Measurements from ENCODE around the gene RASA1. TPM values are rescaled to one million over a fixed set of nuclear protein-coding genes. Genes with fewer than 3 reads are reported as not detected.

The RASA1 gene
- total and polyA plus RNA-seq, 4 donors, result 9.3 to 33.6 (median 23.7) TPM

DNA sequence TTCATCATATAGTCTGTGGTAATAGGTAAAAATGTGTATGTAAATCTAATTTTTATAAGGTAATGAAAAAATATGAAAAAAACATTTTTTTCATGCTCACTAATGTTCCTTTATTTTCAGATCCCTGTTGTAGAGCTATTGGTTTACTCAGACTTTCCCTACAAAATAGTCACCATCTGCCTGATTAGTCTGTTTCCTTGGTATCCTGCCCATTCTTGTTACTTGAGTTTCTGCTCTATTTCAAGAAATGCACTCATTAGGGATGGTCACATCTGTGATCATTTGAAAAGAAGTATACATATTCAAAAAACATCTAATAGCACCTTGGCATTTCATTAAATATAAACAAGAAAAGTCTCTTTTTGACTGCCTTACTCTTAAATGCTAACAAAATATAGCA, 21.6 kb upstream of the RASA1 start:
- intact Hi-C loops (cut with DNase I), result no loop called here
- Histone ChIP-seq H3K4me1 (ENCODE audit: control insufficient read depth in 1 of 2, insufficient read depth in 2 of 2, low read length in 2 of 2) (no peaks in the 10 kb centered on the region), H3K27me3 (ENCODE audit: control insufficient read depth in 1 of 2, insufficient read depth in 2 of 2, low read length in 1 of 2) (no peaks in the 10 kb centered on the region), H3K4me3 (ENCODE audit: low read length in 2 of 2) (no peak overlapping the region), H3K27ac (ENCODE audit: low read depth in 1 of 2, low read length in 2 of 2) (no peak overlapping the region), H3K36me3 (ENCODE audit: control insufficient read depth in 1 of 2, insufficient read depth in 2 of 2, low read length in 1 of 2) (no peaks in the 10 kb centered on the region), H3K9me3 (ENCODE audit: control insufficient read depth, low read length) (no peaks in the 10 kb centered on the region)
- ATAC-seq (ENCODE audit: low FRiP score) (no peak), DNase-seq (no peak)

DNA sequence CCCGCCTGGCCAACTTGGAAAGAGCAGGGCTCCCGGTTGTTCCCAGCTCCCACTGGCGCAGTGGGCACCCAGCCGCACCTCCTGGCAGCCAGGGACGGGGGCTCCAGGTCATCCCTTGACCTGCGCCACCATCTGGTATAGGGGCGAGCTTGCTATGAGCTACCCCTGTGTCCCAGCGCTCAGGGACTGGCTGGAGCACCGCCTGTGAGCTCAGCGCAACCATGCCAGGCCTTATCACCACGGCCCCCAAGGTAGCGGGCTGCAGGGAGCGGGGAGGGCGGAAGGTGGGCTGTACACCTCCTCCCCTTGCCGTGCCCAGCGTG, 15.4 kb upstream of the RASA1 start:
- Histone ChIP-seq H3K4me1 (ENCODE audit: control insufficient read depth in 1 of 2, insufficient read depth in 2 of 2, low read length in 2 of 2) (no peaks in the 10 kb centered on the region), H3K27ac (ENCODE audit: low read depth in 1 of 2, low read length in 2 of 2) (no peak overlapping the region), H3K9me3 (ENCODE audit: control insufficient read depth, low read length) (no peaks in the 10 kb centered on the region), H3K36me3 (ENCODE audit: control insufficient read depth in 1 of 2, insufficient read depth in 2 of 2, low read length in 1 of 2) (no peaks in the 10 kb centered on the region), H3K27me3 (ENCODE audit: control insufficient read depth in 1 of 2, insufficient read depth in 2 of 2, low read length in 1 of 2) (no peaks in the 10 kb centered on the region), H3K4me3 (ENCODE audit: low read length in 2 of 2) (no peak overlapping the region)
- intact Hi-C loops (cut with DNase I), result no loop called here
- ATAC-seq (ENCODE audit: low FRiP score) (peak; percentile 29), DNase-seq (no peak)
- 98% methylated on average over 13 to 16 of the region's 16 CpGs for WGBS, 2 donors

DNA sequence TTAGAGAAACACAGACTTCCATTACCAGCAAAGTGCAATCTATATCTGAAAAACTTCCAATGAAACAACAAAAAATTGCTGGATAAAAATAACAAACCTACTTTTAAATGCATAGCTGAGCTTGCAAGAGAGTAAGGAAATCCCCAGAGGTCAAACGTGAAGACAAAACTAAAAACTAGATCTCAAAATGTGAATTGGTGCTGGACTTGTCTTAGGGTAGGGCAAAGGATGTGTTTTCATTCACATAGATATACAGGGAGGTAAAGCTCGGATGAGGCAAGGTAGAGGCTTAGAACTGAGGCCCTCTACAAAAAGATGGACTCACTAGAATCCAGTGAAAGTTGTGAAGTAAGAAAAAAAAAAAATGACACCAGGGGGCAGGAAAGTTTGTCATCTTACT, 13.6 kb upstream of the RASA1 start:
- no peaks in the 10 kb centered on the region for H3K27me3 ChIP-seq (ENCODE audit: control insufficient read depth in 1 of 2, insufficient read depth in 2 of 2, low read length in 1 of 2)
- WGBS, 2 donors, result 56 to 72% methylated on average over 2 of the region's 2 CpGs
- no peaks in the 10 kb centered on the region for H3K4me1 ChIP-seq (ENCODE audit: control insufficient read depth in 1 of 2, insufficient read depth in 2 of 2, low read length in 2 of 2)
- no peaks in the 10 kb centered on the region for H3K9me3 ChIP-seq (ENCODE audit: control insufficient read depth, low read length)
- H3K4me3 ChIP-seq (ENCODE audit: low read length in 2 of 2), result no peak overlapping the region
- no peak for DNase-seq
- H3K27ac ChIP-seq (ENCODE audit: low read depth in 1 of 2, low read length in 2 of 2), result no peak overlapping the region
- no peak for ATAC-seq (ENCODE audit: low FRiP score)
- intact Hi-C loops (cut with DNase I), result no loop called here
- H3K36me3 ChIP-seq (ENCODE audit: control insufficient read depth in 1 of 2, insufficient read depth in 2 of 2, low read length in 1 of 2), result no peaks in the 10 kb centered on the region

DNA sequence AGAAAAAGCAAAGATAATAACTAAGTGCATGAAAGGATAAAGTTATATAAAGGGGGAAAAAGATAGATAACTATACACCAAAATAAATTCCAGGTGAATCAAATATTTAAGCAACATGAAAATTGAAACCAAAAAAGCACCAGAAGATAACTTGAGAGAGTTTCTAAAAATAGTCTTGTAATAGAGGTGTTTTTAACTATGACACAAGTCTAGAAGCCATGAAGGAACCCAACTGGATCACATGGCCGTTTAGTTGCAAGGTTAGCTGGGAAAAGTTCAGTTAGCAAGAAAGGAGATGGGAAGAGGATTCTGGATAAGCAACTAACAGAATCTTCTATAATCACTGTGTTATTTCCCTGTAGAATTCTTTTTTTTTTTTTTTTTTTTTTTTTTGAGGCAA, 9.2 kb upstream of the RASA1 start:
- Histone ChIP-seq H3K4me3 (ENCODE audit: low read length in 2 of 2) (no peak overlapping the region), H3K27ac (ENCODE audit: low read depth in 1 of 2, low read length in 2 of 2) (no peak overlapping the region), H3K9me3 (ENCODE audit: control insufficient read depth, low read length) (no peaks in the 10 kb centered on the region), H3K36me3 (ENCODE audit: control insufficient read depth in 1 of 2, insufficient read depth in 2 of 2, low read length in 1 of 2) (no peaks in the 10 kb centered on the region), H3K27me3 (ENCODE audit: control insufficient read depth in 1 of 2, insufficient read depth in 2 of 2, low read length in 1 of 2) (no peaks in the 10 kb centered on the region), H3K4me1 (ENCODE audit: control insufficient read depth in 1 of 2, insufficient read depth in 2 of 2, low read length in 2 of 2) (no peaks in the 10 kb centered on the region)
- no peak for DNase-seq
- ATAC-seq (ENCODE audit: low FRiP score), result no peak
- intact Hi-C loops (cut with DNase I), result no loop called here
- 88 to 93% methylated on average over 1 of the region's 1 CpG for WGBS, 2 donors

DNA sequence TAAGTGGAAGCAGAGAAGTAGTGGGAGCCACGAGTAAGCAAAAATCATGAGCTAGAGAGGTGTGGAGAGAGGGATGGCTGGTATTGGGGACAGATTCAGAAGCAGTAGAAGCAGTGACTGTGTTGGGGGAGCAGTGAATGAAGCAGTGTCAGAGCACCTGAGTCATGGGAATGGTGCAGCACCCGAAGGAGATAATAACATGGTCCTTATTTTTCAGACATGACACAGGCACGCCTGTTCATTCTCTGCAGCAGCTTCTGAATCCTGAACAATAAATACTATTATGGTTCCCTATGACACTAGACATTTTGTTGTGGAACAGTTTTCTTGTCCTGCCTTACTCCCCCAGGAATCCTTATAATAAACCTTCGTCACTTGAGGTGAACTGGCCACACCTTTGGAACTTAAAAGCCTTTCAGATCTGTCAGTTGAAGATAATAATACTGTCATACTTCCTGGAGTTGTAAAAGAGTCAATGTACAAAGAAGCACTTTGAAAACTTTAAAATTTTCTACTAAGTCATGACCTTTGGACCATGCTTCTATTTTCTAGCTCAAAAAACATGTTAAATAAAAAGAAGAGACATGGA, 7.0 kb upstream of the RASA1 start:
- H3K4me1 ChIP-seq (ENCODE audit: control insufficient read depth in 1 of 2, insufficient read depth in 2 of 2, low read length in 2 of 2), result no peaks in the 10 kb centered on the region
- ATAC-seq (ENCODE audit: low FRiP score), result no peak
- H3K9me3 ChIP-seq (ENCODE audit: control insufficient read depth, low read length), result no peaks in the 10 kb centered on the region
- WGBS, 2 donors, result 73 to 81% methylated on average over 4 of the region's 4 CpGs
- no peak overlapping the region for H3K4me3 ChIP-seq (ENCODE audit: low read length in 2 of 2)
- H3K27me3 ChIP-seq (ENCODE audit: control insufficient read depth in 1 of 2, insufficient read depth in 2 of 2, low read length in 1 of 2), result no peaks in the 10 kb centered on the region
- intact Hi-C loops (cut with DNase I), result loop anchor here in 1 of 2 donors (10.0 kb wide), 1 partner anchor 134 kb away; no protein-coding TSS in a partner anchor
- H3K36me3 ChIP-seq (ENCODE audit: control insufficient read depth in 1 of 2, insufficient read depth in 2 of 2, low read length in 1 of 2), result no peaks in the 10 kb centered on the region
- no peak overlapping the region for H3K27ac ChIP-seq (ENCODE audit: low read depth in 1 of 2, low read length in 2 of 2)
- no peak for DNase-seq

DNA sequence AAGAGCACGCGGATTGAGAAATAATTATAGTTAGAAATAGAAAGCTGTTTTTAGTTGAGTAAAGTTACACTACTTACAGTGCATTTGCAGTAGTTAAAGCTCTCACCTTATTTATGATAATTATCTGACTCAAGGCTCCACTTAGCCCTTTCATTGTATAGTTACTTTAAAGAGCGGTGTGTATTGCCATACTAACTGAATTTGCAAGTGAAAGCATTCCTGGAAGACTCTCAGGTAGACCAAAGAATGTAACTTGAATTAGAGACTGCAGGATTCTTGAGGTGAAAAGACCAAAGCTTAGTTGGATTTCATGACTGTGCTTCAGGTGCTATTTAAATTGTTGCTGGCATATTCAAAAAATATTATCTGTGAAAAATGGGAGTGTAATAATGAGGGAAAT, 4.2 kb upstream of the RASA1 start:
- Histone ChIP-seq H3K36me3 (ENCODE audit: control insufficient read depth in 1 of 2, insufficient read depth in 2 of 2, low read length in 1 of 2) (no peaks in the 10 kb centered on the region), H3K4me1 (ENCODE audit: control insufficient read depth in 1 of 2, insufficient read depth in 2 of 2, low read length in 2 of 2) (no peaks in the 10 kb centered on the region), H3K4me3 (ENCODE audit: low read length in 2 of 2) (no peak overlapping the region), H3K27me3 (ENCODE audit: control insufficient read depth in 1 of 2, insufficient read depth in 2 of 2, low read length in 1 of 2) (no peaks in the 10 kb centered on the region), H3K27ac (ENCODE audit: low read depth in 1 of 2, low read length in 2 of 2) (no peak overlapping the region), H3K9me3 (ENCODE audit: control insufficient read depth, low read length) (no peaks in the 10 kb centered on the region)
- 54 to 66% methylated on average over 3 of the region's 3 CpGs for WGBS, 2 donors
- no peak for ATAC-seq (ENCODE audit: low FRiP score)
- no peak for DNase-seq
- intact Hi-C loops (cut with DNase I), result loop anchor here in 1 of 2 donors (10.0 kb wide), 1 partner anchor 131 kb away; no protein-coding TSS in a partner anchor

DNA sequence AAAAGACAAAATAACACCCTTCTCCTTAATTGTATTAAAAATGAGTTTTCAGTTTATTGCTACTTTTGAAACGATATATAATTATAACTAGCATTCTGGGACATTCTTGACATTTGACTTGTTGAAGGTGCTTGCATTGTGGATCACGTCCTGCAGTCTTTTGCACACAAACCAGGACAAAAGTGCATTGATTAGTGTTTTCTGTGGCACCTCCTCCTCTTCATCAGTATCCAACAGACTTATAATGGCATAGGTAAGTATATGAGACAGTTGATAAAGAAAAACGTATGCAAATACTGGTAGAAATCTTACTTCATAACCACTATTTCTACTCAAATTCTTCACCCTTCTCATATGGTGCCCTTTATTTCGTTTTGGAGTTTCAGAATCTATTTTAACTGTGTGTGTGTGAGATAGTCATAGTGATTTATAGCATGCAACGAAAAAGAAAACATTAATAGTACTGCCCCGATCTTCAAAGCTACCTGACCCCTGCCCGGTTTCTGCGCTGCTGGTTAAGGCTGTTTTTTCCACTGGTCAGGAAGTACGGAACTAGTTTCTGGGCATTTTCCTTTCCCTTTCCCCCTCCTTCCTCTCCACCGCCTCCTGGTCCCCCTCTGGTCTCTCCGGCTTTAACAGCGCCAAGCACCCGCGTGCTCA, 639 bp upstream of the RASA1 start:
- Histone ChIP-seq H3K27me3 (ENCODE audit: control insufficient read depth in 1 of 2, insufficient read depth in 2 of 2, low read length in 1 of 2) (no peaks in the 10 kb centered on the region), H3K9me3 (ENCODE audit: control insufficient read depth, low read length) (no peaks in the 10 kb centered on the region), H3K4me1 (ENCODE audit: control insufficient read depth in 1 of 2, insufficient read depth in 2 of 2, low read length in 2 of 2) (no peaks in the 10 kb centered on the region), H3K27ac (ENCODE audit: low read depth in 1 of 2, low read length in 2 of 2) (peak overlapping the region in 1 of 2 donors; percentile 29), H3K36me3 (ENCODE audit: control insufficient read depth in 1 of 2, insufficient read depth in 2 of 2, low read length in 1 of 2) (no peaks in the 10 kb centered on the region), H3K4me3 (ENCODE audit: low read length in 2 of 2) (peak overlapping the region; percentile 43 to 81)
- intact Hi-C loops (cut with DNase I), result loop anchor here in 1 of 2 donors (5.0 to 10.0 kb wide), 3 partner anchors 128 to 195 kb away; no protein-coding TSS in a partner anchor
- ATAC-seq (ENCODE audit: low FRiP score), result no peak
- no peak for DNase-seq
- 7 to 8% methylated on average over 14 of the region's 14 CpGs for WGBS, 2 donors

DNA sequence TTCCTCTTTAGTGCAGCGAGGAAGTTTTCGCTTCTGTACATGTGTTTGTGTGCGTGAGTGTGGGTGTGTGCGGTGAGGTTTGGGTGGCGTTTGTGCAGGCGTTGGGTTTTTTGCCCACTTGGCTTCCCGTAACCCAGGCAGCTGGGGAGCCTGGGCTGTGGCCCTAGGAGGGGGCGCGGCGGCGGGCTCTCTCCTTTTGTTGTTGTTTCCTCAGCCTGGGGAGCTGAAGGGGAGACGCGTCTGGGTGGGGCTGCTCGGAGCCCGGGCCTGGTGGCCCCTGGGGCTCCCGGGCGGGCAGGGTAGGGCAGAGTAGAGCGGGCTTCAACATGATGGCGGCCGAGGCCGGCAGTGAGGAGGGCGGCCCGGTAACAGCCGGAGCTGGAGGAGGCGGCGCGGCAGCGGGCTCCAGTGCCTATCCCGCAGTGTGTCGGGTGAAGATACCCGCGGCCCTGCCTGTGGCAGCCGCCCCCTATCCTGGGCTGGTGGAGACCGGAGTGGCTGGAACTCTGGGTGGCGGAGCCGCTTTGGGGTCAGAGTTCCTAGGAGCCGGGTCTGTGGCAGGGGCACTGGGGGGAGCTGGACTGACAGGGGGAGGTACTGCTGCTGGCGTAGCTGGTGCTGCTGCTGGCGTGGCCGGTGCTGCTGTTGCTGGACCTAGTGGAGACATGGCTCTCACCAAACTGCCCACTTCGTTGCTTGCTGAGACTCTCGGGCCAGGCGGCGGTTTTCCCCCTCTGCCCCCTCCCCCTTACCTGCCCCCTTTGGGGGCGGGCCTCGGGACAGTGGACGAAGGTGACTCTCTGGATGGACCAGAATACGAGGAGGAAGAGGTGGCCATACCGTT, 665 bp downstream of the RASA1 start:
- 0 to 1% methylated on average over 42 to 49 of the region's 49 CpGs for WGBS, 2 donors
- H3K9me3 ChIP-seq (ENCODE audit: control insufficient read depth, low read length), result no peaks in the 10 kb centered on the region
- H3K36me3 ChIP-seq (ENCODE audit: control insufficient read depth in 1 of 2, insufficient read depth in 2 of 2, low read length in 1 of 2), result no peaks in the 10 kb centered on the region
- no peaks in the 10 kb centered on the region for H3K27me3 ChIP-seq (ENCODE audit: control insufficient read depth in 1 of 2, insufficient read depth in 2 of 2, low read length in 1 of 2)
- H3K4me3 ChIP-seq (ENCODE audit: low read length in 2 of 2), result peak overlapping the region; percentile 81 to 82
- H3K27ac ChIP-seq (ENCODE audit: low read depth in 1 of 2, low read length in 2 of 2), result peak overlapping the region; percentile 10 to 60
- peak; percentile 75 to 88 for DNase-seq
- ATAC-seq (ENCODE audit: low FRiP score), result peak; percentile 89
- no peaks in the 10 kb centered on the region for H3K4me1 ChIP-seq (ENCODE audit: control insufficient read depth in 1 of 2, insufficient read depth in 2 of 2, low read length in 2 of 2)
- intact Hi-C loops (cut with DNase I), result loop anchor here in 1 of 2 donors (1.0 to 10.0 kb wide), 4 partner anchors 126 to 196 kb away; partner anchors contain the start of gene CCNH
